Neural progenitor cell (in vitro differentiated cells): ENCODE results near the gene EDC3. TPM values are rescaled to one million over a fixed set of nuclear protein-coding genes. Genes with fewer than 3 reads are reported as not detected.

ENCODE experiments used
- DNase-seq: peaks from one replicate; pipeline ENCODE4 v3.0.0-alpha.2; 2016; ENCODE audit warnings: low spot score
- H2AFZ ChIP-seq: fragments of 200-600 bp; sonication (generic); replicated peaks from 2 replicates; pipeline ENCODE4 v1.6.1; 2016; ENCODE audit warnings: antibody characterized with exemption
- H3F3A ChIP-seq: fragments of 200-600 bp; sonication (generic); 2 replicates; pipeline ENCODE4 v1.6.1; 2016; ENCODE audit warnings: antibody characterized with exemption, low read depth
- H3K27ac ChIP-seq: fragments of 200-600 bp; sonication (generic); 2 replicates; pipeline ENCODE4 v1.5.1; 2016; ENCODE audit warnings: mild to moderate bottlenecking
- H3K27me3 ChIP-seq: fragments of 200-600 bp; sonication (generic); 2 replicates; pipeline ENCODE4 v1.6.1; 2016; ENCODE audit warnings: mild to moderate bottlenecking, moderate library complexity
- H3K36me3 ChIP-seq: fragments of 200-600 bp; sonication (generic); 2 replicates; pipeline ENCODE4 v1.5.1; 2016
- H3K4me1 ChIP-seq: fragments of 200-600 bp; sonication (generic); 2 replicates; pipeline ENCODE4 v1.6.1; 2016; ENCODE audit warnings: mixed run types
- H3K4me2 ChIP-seq: fragments of 200-600 bp; sonication (generic); 2 replicates; pipeline ENCODE4 v1.6.1; 2016
- H3K4me3 ChIP-seq: fragments of 200-600 bp; sonication (generic); 2 replicates; pipeline ENCODE4 v1.5.1; 2016
- H3K79me2 ChIP-seq: fragments of 200-600 bp; sonication (generic); 2 replicates; pipeline ENCODE4 v1.6.1; 2016; ENCODE audit warnings: low read depth
- H3K9ac ChIP-seq: fragments of 200-600 bp; sonication (generic); 2 replicates; pipeline ENCODE4 v1.6.1; 2016
- H3K9me3 ChIP-seq: fragments of 200-600 bp; sonication (generic); 2 replicates; pipeline ENCODE4 v1.5.1; 2016; ENCODE audit warnings: low read depth
- H4K20me1 ChIP-seq: fragments of 200-600 bp; sonication (generic); 2 replicates; pipeline ENCODE4 v1.6.1; 2016; ENCODE audit warnings: low read depth
- H3K27ac Mint-ChIP-seq: 3 replicates; pipeline ENCODE4 v1.8.0; 2021; ENCODE audit warnings: mixed read lengths
- H3K27me3 Mint-ChIP-seq: 2 replicates; pipeline ENCODE4 v1.8.0; 2022; ENCODE audit warnings: low read depth, mild to moderate bottlenecking, inconsistent platforms, moderate library complexity, mixed read lengths; ENCODE audit not compliant: insufficient read depth
- H3K36me3 Mint-ChIP-seq: 3 replicates; pipeline ENCODE4 v1.8.0; 2021; ENCODE audit warnings: mixed read lengths
- H3K4me1 Mint-ChIP-seq: 3 replicates; pipeline ENCODE4 v1.8.0; 2021; ENCODE audit warnings: mixed read lengths
- H3K4me3 Mint-ChIP-seq: 3 replicates; pipeline ENCODE4 v1.8.0; 2021; ENCODE audit warnings: mild to moderate bottlenecking, moderate library complexity, mixed read lengths
- H3K9me3 Mint-ChIP-seq: 3 replicates; pipeline ENCODE4 v1.8.0; 2020; ENCODE audit warnings: mixed read lengths
- CTCF ChIP-seq: fragments of 200-600 bp; sonication (generic); IDR thresholded peaks from 2 replicates; pipeline ENCODE4 v1.5.1; 2017; ENCODE audit warnings: antibody characterized with exemption, mild to moderate bottlenecking
- EZH2 ChIP-seq: fragments of 200-600 bp; sonication (generic); IDR thresholded peaks from 2 replicates; pipeline ENCODE4 v1.6.1; 2017; ENCODE audit warnings: antibody characterized with exemption, mild to moderate bottlenecking, moderate library complexity
- EZH2phosphoT487 ChIP-seq: fragments of 200-600 bp; sonication (generic); IDR thresholded peaks from 2 replicates; pipeline ENCODE4 v1.6.1; 2017; ENCODE audit warnings: antibody characterized with exemption
- total RNA-seq: library from RNA; depleted of rRNA; stranded (reverse); fragments of >200 nt; gene quantifications from 2 replicates; pipeline ENCODE4 v1.2.3, GENCODE V29; 2015; ENCODE audit warnings: low replicate concordance

The EDC3 gene
- total RNA-seq, 1 donor from 2014 or later = 24.4 TPM

- peaks cover 61% of the 10 kb centered on the region for H4K20me1 ChIP-seq
- H3K79me2 ChIP-seq = peaks cover 31% of the 10 kb centered on the region
- no peak for DNase-seq
- H3F3A ChIP-seq = peaks cover 9% of the 10 kb centered on the region
- no peak overlapping the region for H3K4me2 ChIP-seq
- H3K36me3 ChIP-seq = no peaks in the 10 kb centered on the region
- H3K9me3 ChIP-seq = no peaks in the 10 kb centered on the region
- Mint-ChIP-seq H3K27ac (no peak overlapping the region), H3K9me3 (no peaks in the 10 kb centered on the region), H3K36me3 (peaks cover 34% of the 10 kb centered on the region), H3K4me3 (no peak overlapping the region), H3K27me3 (peaks cover 4% of the 10 kb centered on the region), H3K4me1 (peaks cover 4% of the 10 kb centered on the region)
- H2AFZ ChIP-seq = no peak overlapping the region
- no peaks in the 10 kb centered on the region for H3K4me1 ChIP-seq
- no peaks in the 10 kb centered on the region for H3K27me3 ChIP-seq
- no peak overlapping the region for H3K9ac ChIP-seq
- no peak overlapping the region for H3K27ac ChIP-seq
- H3K4me3 ChIP-seq = no peak overlapping the region
- TF ChIP-seq CTCF = no peak
- no peak for TF ChIP-seq EZH2phosphoT487
- TF ChIP-seq EZH2 = no peak
Observed at GRCh38 chr15:74622758-74623157, 73.1 kb downstream of the EDC3 start.

- Histone ChIP-seq H3K27ac (no peak overlapping the region), H2AFZ (no peak overlapping the region), H3K4me2 (no peak overlapping the region), H3K27me3 (no peaks in the 10 kb centered on the region), H3K4me1 (peaks cover 6% of the 10 kb centered on the region), H3F3A (peaks cover 9% of the 10 kb centered on the region), H4K20me1 (peaks cover 69% of the 10 kb centered on the region), H3K9me3 (no peaks in the 10 kb centered on the region), H3K79me2 (peaks cover 40% of the 10 kb centered on the region), H3K4me3 (no peak overlapping the region), H3K36me3 (no peaks in the 10 kb centered on the region), H3K9ac (no peak overlapping the region)
- peaks cover 33% of the 10 kb centered on the region for H3K36me3 Mint-ChIP-seq
- peak overlapping the region; percentile 66 for H3K27ac Mint-ChIP-seq
- TF ChIP-seq CTCF = no peak
- no peak for TF ChIP-seq EZH2
- no peak for TF ChIP-seq EZH2phosphoT487
- peaks cover 13% of the 10 kb centered on the region for H3K4me1 Mint-ChIP-seq
- no peaks in the 10 kb centered on the region for H3K9me3 Mint-ChIP-seq
- DNase-seq = peak; percentile 54
- no peak overlapping the region for H3K4me3 Mint-ChIP-seq
- peaks cover 4% of the 10 kb centered on the region for H3K27me3 Mint-ChIP-seq
Observed at GRCh38 chr15:74621936-74622335, 73.9 kb downstream of the EDC3 start.

- H3K9me3 Mint-ChIP-seq = no peaks in the 10 kb centered on the region
- Histone ChIP-seq H2AFZ (no peak overlapping the region), H3F3A (peaks cover 9% of the 10 kb centered on the region), H3K27ac (no peak overlapping the region), H3K4me3 (no peak overlapping the region), H3K27me3 (no peaks in the 10 kb centered on the region), H3K9me3 (no peaks in the 10 kb centered on the region), H3K4me1 (peaks cover 10% of the 10 kb centered on the region), H3K4me2 (no peak overlapping the region), H3K36me3 (no peaks in the 10 kb centered on the region), H4K20me1 (peaks cover 73% of the 10 kb centered on the region), H3K79me2 (peaks cover 44% of the 10 kb centered on the region), H3K9ac (no peak overlapping the region)
- no peak overlapping the region for H3K4me3 Mint-ChIP-seq
- peaks cover 4% of the 10 kb centered on the region for H3K27me3 Mint-ChIP-seq
- TF ChIP-seq CTCF (no peak), EZH2phosphoT487 (no peak), EZH2 (no peak)
- peaks cover 33% of the 10 kb centered on the region for H3K36me3 Mint-ChIP-seq
- DNase-seq = no peak
- peaks cover 17% of the 10 kb centered on the region for H3K4me1 Mint-ChIP-seq
- H3K27ac Mint-ChIP-seq = no peak overlapping the region
Observed at GRCh38 chr15:74621546-74621920, 74.3 kb downstream of the EDC3 start.
